IMR-90 (cell line): ENCODE data around the gene CHST3.

Experiments used
- CEBPB ChIP-seq: IDR thresholded peaks from 2 replicates; pipeline ENCODE4 v1.6.1; 2012; ENCODE audit warnings: low read depth, low read length, improper control_type of control experiment
- CHD1 ChIP-seq: IDR thresholded peaks from 2 replicates; pipeline ENCODE4 v1.6.1; 2012; ENCODE audit warnings: low read depth, low read length, improper control_type of control experiment
- CTCF ChIP-seq: conservative IDR thresholded peaks from 2 replicates; pipeline ENCODE4 v1.5.1; 2012; ENCODE audit warnings: mild to moderate bottlenecking, low read depth, low read length, improper control_type of control experiment
- MAFK ChIP-seq: IDR thresholded peaks from 2 replicates; pipeline ENCODE4 v1.6.1; 2012; ENCODE audit warnings: low read depth, low read length, improper control_type of control experiment
- POLR2A ChIP-seq: IDR thresholded peaks from 2 replicates; pipeline ENCODE4 v1.6.1; 2012; ENCODE audit warnings: mild to moderate bottlenecking, low read depth, low read length
- RAD21 ChIP-seq: IDR thresholded peaks from 2 replicates; pipeline ENCODE4 v1.6.1; 2012; ENCODE audit warnings: low read length, improper control_type of control experiment
- RFX5 ChIP-seq: IDR thresholded peaks from 2 replicates; pipeline ENCODE4 v1.8.0; 2012; ENCODE audit warnings: low read depth, mild to moderate bottlenecking, low read length, moderate library complexity
- SMC3 ChIP-seq: fragments of 150-350 bp; IDR thresholded peaks from 2 replicates; pipeline ENCODE4 v1.6.1; 2016; ENCODE audit warnings: low read depth, mild to moderate bottlenecking, antibody characterized with exemption, low read length, moderate library complexity
- USF2 ChIP-seq: fragments of 150-350 bp; IDR thresholded peaks from 2 replicates; pipeline ENCODE4 v1.6.1; 2017; ENCODE audit warnings: mild to moderate bottlenecking, antibody characterized with exemption, low read length, low read depth

DNA sequence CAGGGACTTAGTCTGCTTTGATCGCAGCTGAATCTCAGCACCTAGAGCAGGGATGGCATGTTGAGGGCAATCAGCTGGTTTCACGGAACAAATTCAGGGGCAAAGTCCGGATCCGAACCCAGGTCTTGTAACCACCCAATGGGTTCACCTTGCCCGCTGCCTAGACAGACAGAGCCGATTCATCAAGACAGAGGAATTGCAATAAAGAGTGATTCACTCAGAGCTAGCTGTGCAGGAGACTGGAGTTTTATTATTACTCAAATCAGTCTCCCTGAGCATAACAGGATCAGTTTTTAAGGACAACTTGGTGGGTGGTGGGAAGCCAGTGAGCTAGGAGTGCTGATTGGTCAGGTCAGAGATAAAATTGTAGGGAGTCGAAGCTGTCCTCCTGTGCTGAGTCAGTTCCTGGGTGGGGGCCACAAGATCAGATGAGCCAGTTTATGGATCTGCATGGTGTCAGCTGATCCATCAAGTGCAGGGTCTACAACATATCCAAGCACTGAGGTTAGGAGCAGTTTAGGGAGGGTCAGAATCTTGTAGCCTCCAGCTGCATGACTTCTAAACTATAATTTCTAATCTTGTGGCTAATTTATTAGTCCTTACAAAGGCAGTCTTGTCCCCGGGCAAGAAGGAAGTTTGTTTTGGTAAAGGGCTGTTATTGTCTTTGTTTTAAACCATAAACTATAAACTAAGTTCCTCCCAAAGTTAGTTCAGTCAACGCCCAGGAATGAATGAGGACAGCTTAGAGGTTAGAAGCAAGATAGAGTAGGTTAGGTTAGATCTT is 43.5 kb upstream of the CHST3 start:
- TF ChIP-seq POLR2A (no peak), RAD21 (no peak), RFX5 (no peak), CTCF (no peak), USF2 (no peak), CHD1 (no peak), MAFK (no peak), SMC3 (no peak), CEBPB (no peak)
